HG02678 (cell line): ENCODE results near the gene PKD1.

Source experiments
- ATAC-seq: cut with Tn5 transposase; IDR thresholded peaks from one replicate; pipeline ENCODE4 v1.9.1; 2021; ENCODE audit warnings: mild to moderate bottlenecking, moderate library complexity; ENCODE audit not compliant: unreplicated experiment

PKD1 gene

DNA sequence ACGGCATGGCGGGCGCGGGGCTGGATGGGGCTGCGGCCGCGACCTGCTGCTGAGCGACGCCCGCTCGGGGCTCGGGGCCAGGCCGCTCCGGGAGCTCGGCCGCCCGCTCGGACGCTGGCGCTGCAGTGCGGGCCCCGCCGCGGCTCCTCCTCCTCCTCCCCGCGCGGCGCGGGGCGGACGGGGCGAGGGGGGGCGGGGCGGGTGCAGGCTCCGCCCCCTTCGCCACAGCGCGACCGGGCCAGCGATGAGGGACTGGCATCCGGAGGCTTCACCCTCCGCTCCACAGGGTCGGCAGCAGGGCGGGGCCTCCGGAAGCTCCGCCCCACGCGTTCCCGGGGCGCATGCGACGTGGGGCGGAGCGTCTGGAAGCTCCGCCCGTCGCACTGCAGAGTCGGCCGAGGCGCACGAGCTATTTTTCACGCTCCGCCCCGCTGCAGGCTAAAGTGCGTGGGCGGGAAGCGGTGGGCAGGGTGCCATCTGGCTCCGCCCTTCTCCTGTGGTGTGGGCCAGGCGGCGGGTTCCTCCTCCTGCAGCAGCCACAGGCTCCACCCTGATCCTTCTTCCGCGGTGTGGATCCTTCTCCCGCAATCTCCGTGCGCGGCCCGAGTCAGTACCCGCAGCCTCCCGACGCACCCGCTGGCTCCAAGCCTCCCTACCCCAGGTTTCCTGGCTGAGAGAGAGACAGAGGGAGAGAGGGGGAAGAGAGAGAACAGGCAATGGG lies at the start of gene PKD1:
Gene PKD1 (minus strand): TSS at position 129 of the 721 bp plus-strand sequence. CDS start 209 bp downstream, outside the sequence.
- ATAC-seq = peak; percentile 50

DNA sequence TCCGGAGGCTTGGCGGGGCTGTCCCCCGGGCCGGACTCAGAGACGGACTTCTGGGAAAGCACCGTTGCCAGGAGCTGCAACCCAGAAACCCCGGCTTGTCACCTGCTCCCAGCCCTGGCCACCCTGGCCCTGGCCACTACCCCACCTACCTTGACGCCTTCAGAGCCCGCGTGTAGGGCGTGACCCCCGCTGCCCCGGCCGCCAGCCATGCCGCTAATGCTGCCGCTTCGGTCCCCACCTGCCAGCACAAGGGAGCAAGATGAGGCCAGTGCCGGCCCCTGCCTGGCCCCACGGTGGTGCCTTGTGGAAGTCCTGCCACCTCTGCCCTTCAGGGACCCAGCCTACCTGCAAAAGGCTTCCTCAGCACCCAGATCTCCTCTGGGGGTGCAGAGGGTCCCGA lies 49.3 kb upstream of the PKD1 start:
- ATAC-seq = no peak

GRCh38 chr16:2184346-2184745 lies 48.6 kb upstream of the PKD1 start:
- no peak for ATAC-seq

DNA sequence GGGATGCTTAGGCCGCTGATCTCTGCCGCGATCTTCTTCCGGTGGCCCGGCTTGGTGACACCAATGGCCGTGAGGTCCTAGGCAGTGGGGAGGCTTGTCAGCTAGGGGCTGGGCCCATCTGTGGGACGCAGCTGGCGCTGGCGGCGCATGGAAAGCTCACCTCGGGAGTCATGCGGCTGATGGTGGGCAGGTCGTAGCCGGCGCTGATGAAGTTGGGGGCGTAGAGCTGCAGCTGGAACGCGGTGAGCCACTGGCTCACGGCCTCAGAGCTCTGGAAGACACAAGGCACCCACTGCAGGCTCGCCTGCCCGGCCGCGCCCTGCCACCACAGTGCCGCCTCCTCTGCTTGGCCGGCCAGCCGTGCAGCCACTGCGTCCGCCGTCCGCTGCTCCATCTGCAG lies 48.0 kb upstream of the PKD1 start:
- no peak for ATAC-seq

- no peak for ATAC-seq
These were observed 46.3 kb upstream of the PKD1 start for GRCh38 chr16:2181952-2182351.

GRCh38 chr16:2180962-2181923 lies 45.5 kb upstream of the PKD1 start:
- ATAC-seq = no peak

DNA sequence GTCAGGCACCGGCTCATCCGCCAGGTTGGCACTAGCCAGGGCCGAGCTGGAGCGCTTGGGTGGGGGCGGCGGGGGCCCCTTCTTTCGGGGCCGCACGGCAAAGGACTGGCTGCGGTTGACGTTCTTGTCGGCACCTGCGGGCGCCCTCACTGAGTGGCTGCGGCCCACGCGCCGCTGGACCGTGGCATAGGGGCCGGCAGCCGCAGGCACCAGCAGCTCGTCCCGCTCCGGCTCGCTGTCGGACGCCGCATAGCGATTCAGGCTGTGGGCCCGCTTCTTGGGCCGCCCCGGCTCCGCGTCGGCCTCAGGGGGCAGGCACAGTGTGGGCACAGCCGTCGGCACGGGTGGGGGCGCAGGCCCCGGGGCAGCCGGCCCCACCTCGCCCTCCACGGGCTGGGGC lies 44.8 kb upstream of the PKD1 start:
- ATAC-seq = no peak

DNA sequence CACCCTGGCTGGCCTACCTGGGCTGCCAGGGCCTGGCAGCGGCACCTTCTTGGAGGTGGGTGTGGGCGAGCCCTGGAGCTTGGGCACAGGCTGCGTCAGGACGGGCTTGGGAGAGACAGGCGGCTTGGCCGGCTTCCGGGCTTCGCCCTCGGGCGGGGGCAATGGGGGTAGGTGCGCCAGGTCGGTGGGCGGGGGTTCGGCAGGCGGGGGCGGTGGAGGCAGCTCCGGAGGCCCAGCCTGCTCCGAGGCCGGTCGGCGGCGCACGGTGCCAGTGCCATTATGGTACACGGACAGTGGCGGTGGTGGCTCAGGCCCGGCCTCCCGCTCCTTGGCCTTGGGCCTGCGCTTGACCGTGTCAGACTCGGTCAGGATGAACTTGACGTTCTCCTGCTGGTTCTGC lies 43.9 kb upstream of the PKD1 start:
- no peak for ATAC-seq

- no peak for ATAC-seq
These were observed 43.4 kb upstream of the PKD1 start for GRCh38 chr16:2179107-2179501.

DNA sequence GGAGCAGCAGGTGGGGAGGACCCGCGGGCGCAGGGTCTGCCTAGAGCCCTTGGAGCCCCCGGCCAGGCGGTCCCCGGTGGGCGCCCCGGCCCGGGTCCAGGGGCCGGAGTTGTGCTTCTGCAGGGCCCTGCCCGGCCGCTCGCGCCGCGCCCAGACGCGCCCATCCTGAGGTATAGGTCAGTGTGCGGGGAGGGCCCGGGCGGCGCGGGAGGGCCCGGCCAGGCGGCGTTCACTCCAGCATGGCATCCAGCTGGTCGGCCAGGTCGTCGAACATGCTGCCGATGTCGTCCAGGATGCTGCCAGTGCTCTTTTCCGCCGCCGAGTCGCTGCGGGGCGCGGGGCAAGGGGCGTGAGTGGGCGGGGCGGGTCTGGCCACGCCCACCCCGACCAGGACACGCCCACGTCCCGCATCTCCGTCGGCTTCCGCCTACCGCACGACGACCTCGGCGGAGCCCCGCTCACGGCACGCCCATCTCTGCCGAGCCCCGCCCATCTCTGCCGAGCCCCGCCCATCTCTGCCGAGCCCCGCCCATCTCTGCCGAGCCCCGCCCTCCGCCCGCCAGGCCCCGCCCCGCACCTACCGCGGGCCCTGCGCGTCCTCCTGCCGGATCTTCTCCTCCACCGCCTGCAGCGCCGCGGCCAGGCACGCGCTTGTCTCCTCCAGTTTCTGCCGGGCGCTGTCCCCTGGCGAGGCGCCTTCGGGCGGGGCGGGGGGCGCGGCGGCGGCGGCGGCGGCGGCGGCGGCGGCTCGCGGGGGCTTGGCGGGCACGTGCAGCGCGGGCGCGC lies 42.8 kb upstream of the PKD1 start:
- ATAC-seq = no peak

DNA sequence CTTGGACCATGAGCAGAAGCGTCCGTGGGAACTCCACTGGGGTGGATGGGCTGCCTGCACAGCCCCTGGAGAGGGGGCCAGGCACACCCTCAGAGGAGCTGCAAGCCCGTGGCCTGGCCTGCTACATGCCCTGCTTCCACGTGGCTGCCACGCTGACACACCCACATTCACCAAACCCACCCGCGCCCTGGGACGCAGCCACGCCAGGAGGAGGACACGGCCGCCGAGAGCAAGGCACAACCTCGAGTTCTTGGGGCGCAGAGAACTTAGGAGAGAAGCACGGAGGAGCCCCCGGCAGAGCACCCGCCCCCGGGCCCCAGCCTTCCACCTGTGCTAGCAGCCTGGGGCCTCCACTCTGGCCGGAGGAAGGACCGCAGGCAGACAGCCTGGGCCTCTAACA lies 41.9 kb upstream of the PKD1 start:
- ATAC-seq = no peak

DNA sequence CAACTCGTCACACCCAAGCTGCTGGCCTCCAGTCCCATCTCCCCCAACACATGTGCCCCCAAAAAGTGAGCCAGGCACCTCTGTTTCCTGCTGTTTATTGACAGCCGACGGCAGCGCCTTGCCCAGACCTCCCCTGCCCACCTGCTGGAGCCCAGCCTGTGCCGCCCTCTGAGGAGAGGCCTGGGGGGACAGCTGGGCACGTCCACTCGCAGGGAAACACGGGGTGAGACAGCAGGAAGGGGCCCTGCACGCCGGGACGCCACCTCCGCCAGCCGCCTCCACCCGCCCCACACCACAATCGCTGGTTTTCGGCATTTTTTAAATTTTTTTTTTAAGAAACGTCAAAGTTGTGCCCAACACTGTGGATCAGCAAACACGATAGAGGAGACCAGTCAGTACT lies 41.4 kb upstream of the PKD1 start:
- ATAC-seq = no peak

DNA sequence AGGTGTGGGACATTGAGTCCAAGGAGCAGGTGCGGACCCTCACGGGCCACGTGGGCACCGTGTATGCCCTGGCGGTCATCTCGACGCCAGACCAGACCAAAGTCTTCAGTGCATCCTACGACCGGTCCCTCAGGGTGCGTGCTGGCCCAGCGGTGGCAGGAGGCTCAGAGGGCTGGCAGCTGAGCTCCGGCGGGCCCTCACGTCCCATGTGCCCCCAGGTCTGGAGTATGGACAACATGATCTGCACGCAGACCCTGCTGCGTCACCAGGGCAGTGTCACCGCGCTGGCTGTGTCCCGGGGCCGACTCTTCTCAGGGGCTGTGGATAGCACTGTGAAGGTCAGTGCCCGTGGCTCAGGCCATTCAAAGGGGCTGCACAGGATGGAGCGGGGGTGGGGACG lies 40.3 kb upstream of the PKD1 start:
- no peak for ATAC-seq

DNA sequence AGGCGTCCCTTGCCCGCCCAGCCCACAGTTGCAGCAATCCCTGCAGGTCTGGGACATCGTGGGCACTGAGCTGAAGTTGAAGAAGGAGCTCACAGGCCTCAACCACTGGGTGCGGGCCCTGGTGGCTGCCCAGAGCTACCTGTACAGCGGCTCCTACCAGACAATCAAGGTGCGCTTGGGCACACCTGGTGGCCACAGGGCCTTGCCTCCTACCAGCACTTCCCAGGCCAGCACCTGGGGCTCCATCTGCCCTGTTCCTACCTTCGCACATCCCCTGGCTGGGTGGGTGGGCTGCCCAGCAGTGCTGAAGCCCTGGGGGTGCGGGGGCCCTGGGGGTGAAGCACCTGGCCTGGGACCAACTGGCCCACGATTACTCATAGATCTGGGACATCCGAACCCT lies 39.8 kb upstream of the PKD1 start:
- ATAC-seq = no peak

GRCh38 chr16:2174396-2175131 lies 38.9 kb upstream of the PKD1 start:
- no peak for ATAC-seq

DNA sequence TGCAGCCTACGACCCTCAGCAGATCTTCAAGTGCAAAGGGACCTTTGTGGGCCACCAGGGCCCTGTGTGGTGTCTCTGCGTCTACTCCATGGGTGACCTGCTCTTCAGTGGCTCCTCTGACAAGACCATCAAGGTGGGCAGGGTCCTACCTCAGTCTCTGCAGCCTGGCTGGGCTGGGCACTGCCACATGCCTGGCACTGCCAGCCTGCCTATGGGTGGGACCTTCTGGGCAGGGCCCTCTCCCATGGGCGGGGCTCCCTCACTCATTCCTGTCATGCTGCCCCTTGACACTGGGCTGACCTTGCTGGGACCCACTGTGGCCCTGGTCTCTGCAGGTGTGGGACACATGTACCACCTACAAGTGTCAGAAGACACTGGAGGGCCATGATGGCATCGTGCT lies 38.2 kb upstream of the PKD1 start:
- ATAC-seq = no peak

DNA sequence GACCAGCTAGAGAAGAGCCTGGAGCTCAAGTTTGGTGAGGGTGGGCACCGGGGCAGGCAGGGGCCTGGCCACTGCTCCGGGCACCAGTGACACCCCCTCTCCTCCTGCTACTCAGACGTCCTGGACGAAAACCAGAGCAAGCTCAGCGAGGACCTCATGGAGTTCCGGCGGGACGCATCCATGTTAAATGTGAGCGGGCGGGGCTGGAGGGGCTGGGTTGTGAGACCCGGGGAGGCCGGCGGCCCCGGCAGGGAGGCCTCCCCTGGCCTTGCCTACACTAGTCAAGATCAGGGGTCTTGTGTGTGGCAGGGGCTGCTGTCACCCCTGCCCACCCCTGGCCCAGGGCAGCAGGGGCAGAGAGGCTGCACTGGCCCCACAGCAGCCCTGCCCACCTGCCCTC lies 37.7 kb upstream of the PKD1 start:
- no peak for ATAC-seq

GRCh38 chr16:2172688-2173335 lies 37.1 kb upstream of the PKD1 start:
- no peak for ATAC-seq

DNA sequence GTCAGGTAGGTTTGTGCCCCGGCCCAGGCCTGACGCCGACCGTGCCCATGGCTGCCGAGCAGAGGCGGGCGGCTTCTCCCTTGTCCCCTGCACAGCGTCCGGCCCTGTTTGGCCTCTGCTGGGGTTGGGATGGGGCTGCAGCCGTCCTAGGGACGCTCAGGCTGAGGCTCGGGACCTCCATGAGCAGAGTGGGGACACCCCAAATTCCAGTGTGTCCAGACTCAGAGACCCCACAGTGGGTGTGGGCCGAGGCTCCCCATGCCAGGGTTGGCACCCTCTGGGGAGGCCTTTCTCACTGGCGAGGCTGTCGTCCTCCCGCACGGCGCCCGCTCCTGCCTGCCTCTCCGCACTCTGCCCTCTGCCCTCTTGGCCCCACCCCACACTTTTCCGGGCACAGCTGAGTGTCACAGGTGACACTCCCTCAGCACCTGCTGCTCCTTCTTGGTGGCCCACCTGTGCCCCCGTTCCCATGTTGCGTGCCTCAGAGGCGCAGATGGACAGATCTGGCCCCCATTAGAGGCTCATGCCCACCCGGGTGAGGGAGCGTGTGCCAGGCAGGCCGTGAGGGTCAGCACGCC lies 36.0 kb upstream of the PKD1 start:
- no peak for ATAC-seq
